ENCODE measurements around the gene RBPMS2. TPM values are rescaled to one million over a fixed set of nuclear protein-coding genes. Genes with fewer than 3 reads are reported as not detected.
A peak's percentile ranks its signal among the peaks of the same experiment; 100 is the strongest.

The RBPMS2 gene
- total RNA-seq, 4 donors from 2014 or later, result 4.4 to 27.7 (median 11.5) TPM

- Histone ChIP-seq H3K27ac (no peak overlapping the region), H3K4me3 (no peak overlapping the region), H3K4me1 (peaks cover 0 to 7% (median 0%) of the 10 kb centered on the region in 4 donors), H3K27me3 (no peaks in the 10 kb centered on the region), H3K36me3 (no peaks in the 10 kb centered on the region), H3K9me3 (no peaks in the 10 kb centered on the region)
- intact Hi-C loops (cut with DNase I; ENCODE audit: low total_unique reads) (no loop called here), in situ Hi-C loops (cut with MboI; ENCODE audit: low pct_ligation_motif_present in 1 of 4, low pct_unique_long_range_greater_than_20kb in 1 of 4, low sequenced_read_pairs in 3 of 4) (loop anchor here in 1 of 4 donors (5.0 kb wide), 1 partner anchor 81 kb away; no protein-coding TSS in a partner anchor)
- no peak for DNase-seq
- no peak for TF ChIP-seq EP300 (IDR thresholded peaks at IDR 0.05; ENCODE audit: low read depth)
- TF ChIP-seq, protein P1, sequence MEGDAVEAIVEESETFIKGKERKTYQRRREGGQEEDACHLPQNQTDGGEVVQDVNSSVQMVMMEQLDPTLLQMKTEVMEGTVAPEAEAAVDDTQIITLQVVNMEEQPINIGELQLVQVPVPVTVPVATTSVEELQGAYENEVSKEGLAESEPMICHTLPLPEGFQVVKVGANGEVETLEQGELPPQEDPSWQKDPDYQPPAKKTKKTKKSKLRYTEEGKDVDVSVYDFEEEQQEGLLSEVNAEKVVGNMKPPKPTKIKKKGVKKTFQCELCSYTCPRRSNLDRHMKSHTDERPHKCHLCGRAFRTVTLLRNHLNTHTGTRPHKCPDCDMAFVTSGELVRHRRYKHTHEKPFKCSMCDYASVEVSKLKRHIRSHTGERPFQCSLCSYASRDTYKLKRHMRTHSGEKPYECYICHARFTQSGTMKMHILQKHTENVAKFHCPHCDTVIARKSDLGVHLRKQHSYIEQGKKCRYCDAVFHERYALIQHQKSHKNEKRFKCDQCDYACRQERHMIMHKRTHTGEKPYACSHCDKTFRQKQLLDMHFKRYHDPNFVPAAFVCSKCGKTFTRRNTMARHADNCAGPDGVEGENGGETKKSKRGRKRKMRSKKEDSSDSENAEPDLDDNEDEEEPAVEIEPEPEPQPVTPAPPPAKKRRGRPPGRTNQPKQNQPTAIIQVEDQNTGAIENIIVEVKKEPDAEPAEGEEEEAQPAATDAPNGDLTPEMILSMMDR (IDR thresholded peaks at IDR 0.05), result no peak
- no peak for TF ChIP-seq POLR2A (IDR thresholded peaks at IDR 0.05)
- no peak for TF ChIP-seq POLR2AphosphoS5 (IDR thresholded peaks at IDR 0.05)
- WGBS, 2 donors (ENCODE audit: low coverage in 1 of 2), result 84 to 100% methylated on average over 1 to 6 of the region's 6 CpGs
Measured at GRCh38 chr15:64813075-64813474, 37.7 kb upstream of the RBPMS2 start.

DNA sequence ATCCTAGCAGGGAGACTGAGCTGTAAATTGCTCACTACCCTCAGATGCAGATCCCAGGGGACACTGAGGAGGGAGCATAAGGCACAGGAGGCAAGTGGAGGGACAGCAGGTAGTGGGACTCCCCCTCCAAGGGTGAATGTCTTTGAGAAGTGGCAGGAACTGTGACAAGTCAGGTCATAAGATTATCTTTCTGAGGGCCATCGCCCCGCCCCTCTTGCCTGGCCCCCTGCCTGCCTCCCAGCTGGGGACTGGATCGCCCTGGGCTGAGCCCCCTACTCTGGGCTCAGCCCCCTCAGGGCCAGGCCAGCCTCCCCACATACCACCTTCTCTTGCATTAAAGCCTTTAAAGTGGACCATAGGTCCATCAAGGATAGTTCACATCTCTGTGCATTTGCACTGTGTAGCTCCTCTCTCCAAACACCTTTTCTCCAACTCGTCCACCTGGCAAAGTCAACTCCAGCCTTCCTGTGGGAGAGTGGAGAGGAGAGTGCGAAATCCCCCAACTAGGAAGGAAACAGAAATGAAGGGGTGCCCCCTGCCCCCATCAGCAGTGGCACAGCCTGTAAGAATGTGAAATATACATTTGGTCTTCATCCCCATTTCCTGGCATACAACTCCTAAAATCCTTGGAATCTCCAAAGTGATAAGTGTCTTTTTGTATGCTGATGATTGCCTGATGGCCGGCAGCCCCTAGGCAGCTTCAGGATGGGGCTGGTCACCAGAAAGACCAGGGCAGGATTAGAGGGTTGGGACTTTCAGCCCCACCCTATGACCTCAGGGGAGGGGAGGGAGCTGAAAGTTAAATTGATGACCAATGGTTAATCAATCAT lies 35.3 kb upstream of the RBPMS2 start:
- H3K27me3 ChIP-seq, result no peaks in the 10 kb centered on the region
- H3K27ac ChIP-seq, result peak overlapping the region in 3 of 4 donors; percentile 68 to 90 (median 80)
- DNase-seq, result no peak
- H3K4me3 ChIP-seq, result no peak overlapping the region
- H3K36me3 ChIP-seq, result no peaks in the 10 kb centered on the region
- in situ Hi-C loops (cut with MboI; ENCODE audit: low pct_ligation_motif_present in 1 of 4, low pct_unique_long_range_greater_than_20kb in 1 of 4, low sequenced_read_pairs in 3 of 4), result loop anchor here in 1 of 4 donors (5.0 kb wide), 1 partner anchor 78 kb away; no protein-coding TSS in a partner anchor
- TF ChIP-seq EP300 (IDR thresholded peaks at IDR 0.05; ENCODE audit: low read depth), result no peak
- TF ChIP-seq POLR2AphosphoS5 (IDR thresholded peaks at IDR 0.05), result no peak
- TF ChIP-seq, protein P1 (IDR thresholded peaks at IDR 0.05), result no peak
- no peak for TF ChIP-seq POLR2A (IDR thresholded peaks at IDR 0.05)
- intact Hi-C loops (cut with DNase I; ENCODE audit: low total_unique reads), result no loop called here
- H3K4me1 ChIP-seq, result peaks cover 0 to 12% (median 6%) of the 10 kb centered on the region in 4 donors
- WGBS, 2 donors (ENCODE audit: low coverage in 1 of 2), result 84% methylated on average over 6 of the region's 6 CpGs; no CpG with 5 or more reads in 1 of the 2 donors
- no peaks in the 10 kb centered on the region for H3K9me3 ChIP-seq

DNA sequence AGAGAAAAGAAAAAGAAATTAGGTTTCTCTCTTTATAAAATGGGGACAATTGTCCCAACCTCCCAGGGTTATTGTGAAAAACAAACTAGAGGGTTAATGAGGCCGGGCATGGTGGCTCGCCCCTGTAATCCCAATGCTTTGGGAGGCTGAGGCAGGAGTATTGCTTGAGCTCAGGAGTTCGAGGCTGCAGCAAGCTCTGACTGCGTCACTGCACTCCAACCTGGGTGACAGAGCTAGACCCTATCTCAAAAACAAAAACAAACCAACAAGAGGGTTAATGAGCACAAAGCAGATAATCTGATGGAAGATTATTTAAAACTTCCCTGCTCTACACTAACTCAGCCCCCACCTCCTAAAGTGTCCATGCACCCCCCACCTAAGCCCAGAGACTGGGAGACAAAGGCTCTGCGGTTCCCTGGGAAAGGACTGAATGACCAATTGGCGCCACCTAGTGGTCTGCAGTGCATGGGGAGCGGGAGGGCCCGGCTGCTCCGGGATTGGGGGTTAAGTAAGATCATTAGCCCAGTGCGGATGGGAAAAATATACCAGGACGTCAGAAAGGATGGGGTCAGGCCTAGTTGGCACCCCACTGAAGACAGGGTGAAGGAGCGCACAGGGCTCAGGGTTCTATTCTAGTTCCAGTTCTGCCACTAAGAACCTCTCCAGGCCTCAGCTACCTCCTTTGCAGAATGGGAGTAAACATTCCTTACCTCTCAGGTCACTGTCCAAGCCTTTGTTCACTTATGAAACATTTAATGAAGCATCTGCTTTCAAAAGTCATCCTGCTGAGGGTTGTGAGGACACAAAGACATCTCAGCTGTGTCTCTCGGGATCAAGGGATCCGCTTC lies 34.5 kb upstream of the RBPMS2 start:
- H3K9me3 ChIP-seq, result no peaks in the 10 kb centered on the region
- DNase-seq, result peak; percentile 83
- intact Hi-C loops (cut with DNase I; ENCODE audit: low total_unique reads), result loop anchor here (2.0 kb wide), 1 partner anchor 69 kb away; no protein-coding TSS in a partner anchor
- 32 to 38% methylated on average over 5 to 14 of the region's 14 CpGs for WGBS, 2 donors (ENCODE audit: low coverage in 1 of 2)
- peaks cover 0 to 12% (median 6%) of the 10 kb centered on the region in 4 donors for H3K4me1 ChIP-seq
- in situ Hi-C loops (cut with MboI; ENCODE audit: low pct_ligation_motif_present in 1 of 4, low pct_unique_long_range_greater_than_20kb in 1 of 4, low sequenced_read_pairs in 3 of 4), result loop anchor here (5.0 to 10.0 kb wide), 3 partner anchors 65 to 78 kb away; no protein-coding TSS in a partner anchor
- H3K36me3 ChIP-seq, result no peaks in the 10 kb centered on the region
- TF ChIP-seq, protein P1 (IDR thresholded peaks at IDR 0.05), result peak; percentile 85 to 94 (median 92)
- TF ChIP-seq EP300 (IDR thresholded peaks at IDR 0.05; ENCODE audit: low read depth) (no peak), POLR2AphosphoS5 (IDR thresholded peaks at IDR 0.05) (no peak), POLR2A (IDR thresholded peaks at IDR 0.05) (no peak)
- no peak overlapping the region for H3K4me3 ChIP-seq
- no peaks in the 10 kb centered on the region for H3K27me3 ChIP-seq
- peak overlapping the region; percentile 68 to 90 (median 74) for H3K27ac ChIP-seq
